Fibroblast of lung (primary cell): ENCODE data around the gene KIF26A.
A peak's percentile ranks its signal among the peaks of the same experiment; 100 is the strongest.

Source experiments
- CTCF ChIP-seq, 2 donors: IDR thresholded peaks in 1 of 2; conservative IDR thresholded peaks in 1 of 2; 1 replicate in 1 of 2; 2 replicates in 1 of 2; pipeline ENCODE4 v1.5.1; 2011 to 2012; ENCODE audit warnings: low read length in 2 of 2, control low read depth in 1 of 2, inconsistent platforms in 1 of 2, low read depth in 1 of 2, mild to moderate bottlenecking in 1 of 2
- EZH2 ChIP-seq: IDR thresholded peaks from 2 replicates; pipeline ENCODE4 v1.5.1; 2012; ENCODE audit warnings: low read length, control low read depth, mild to moderate bottlenecking; ENCODE audit errors: missing control alignments

- TF ChIP-seq CTCF (conservative IDR thresholded peaks at IDR 0.05 in 1 of 2, IDR thresholded peaks at IDR 0.05 in 1 of 2; ENCODE audit: low read depth in 1 of 2, low read length in 2 of 2) = no peak
- TF ChIP-seq EZH2 = peak; percentile 78
Measured at GRCh38 chr14:104136472-104137296, 1.7 kb upstream of the KIF26A start.
